Heart left ventricle (tissue), 16 donors: ENCODE measurements around the gene TRMU. TPM values are rescaled to one million over a fixed set of nuclear protein-coding genes. Genes with fewer than 3 reads are reported as not detected.

Experiments used
- ATAC-seq, 4 donors: fragments of 200-7000 bp; cut with Tn5 transposase; one replicate each; pipeline ENCODE4 v1.9.1; 2020 to 2022; ENCODE audit warnings: moderate library complexity in 4 of 4, mild to moderate bottlenecking in 3 of 4, moderate number of reproducible peaks in 1 of 4
- DNase-seq, 5 donors: peaks; one replicate each; pipeline ENCODE4 v3.0.0-alpha.2; 2020
- H3K27ac ChIP-seq, 12 donors: fragments of 200-600 bp; sonication (generic) in 4 of 12; one replicate each; pipeline versions ENCODE4 v1.5.0 to v1.8.0; 2016 to 2022; ENCODE audit warnings: mild to moderate bottlenecking in 2 of 12
- H3K27me3 ChIP-seq, 9 donors: fragments of 200-600 bp; sonication (generic) in 2 of 9; one replicate each; pipeline versions ENCODE4 v1.5.1 to v1.8.0; 2016 to 2022; ENCODE audit warnings: mild to moderate bottlenecking in 3 of 9
- H3K36me3 ChIP-seq, 9 donors: fragments of 200-600 bp; sonication (generic) in 2 of 9; one replicate each; pipeline versions ENCODE4 v1.5.0 to v1.8.0; 2018 to 2022; ENCODE audit warnings: mild to moderate bottlenecking in 2 of 9
- H3K4me1 ChIP-seq, 12 donors: fragments of 200-600 bp; sonication (generic) in 4 of 12; one replicate each; pipeline versions ENCODE4 v1.5.0 to v1.8.0; 2016 to 2022; ENCODE audit warnings: mild to moderate bottlenecking in 3 of 12
- H3K4me3 ChIP-seq, 12 donors: fragments of 200-600 bp; sonication (generic) in 4 of 12; one replicate each; pipeline versions ENCODE4 v1.5.0 to v1.8.0; 2017 to 2022; ENCODE audit warnings: mild to moderate bottlenecking in 9 of 12, moderate library complexity in 4 of 12
- H3K9me3 ChIP-seq, 12 donors: fragments of 200-600 bp; sonication (generic) in 4 of 12; one replicate each; pipeline versions ENCODE4 v1.5.0 to v1.8.0; 2016 to 2022; ENCODE audit warnings: mild to moderate bottlenecking in 1 of 12
- CTCF ChIP-seq, 12 donors: fragments of 200-600 bp; sonication (generic) in 4 of 12; IDR thresholded peaks; one replicate each; pipeline versions ENCODE4 v1.5.0 to v1.8.0; 2018 to 2022; ENCODE audit warnings: antibody characterized with exemption in 12 of 12, mild to moderate bottlenecking in 5 of 12
- POLR2A ChIP-seq, 2 donors: fragments of 450-650 bp; IDR thresholded peaks; one replicate each; pipeline ENCODE4 v1.6.1; 2017; ENCODE audit warnings: antibody characterized with exemption in 2 of 2, mild to moderate bottlenecking in 2 of 2, moderate library complexity in 2 of 2
- WGBS, 4 donors: extraction: QIAGEN DNeasy Blood & Tissue Kit in 2 of 4; methylation state at CpG; one replicate each; pipeline versions ENCODE4 v1.1.5 to v1.1.7; 2013 to 2018; 5-methylcytosine and 5-hydroxymethylcytosine counted together
- intact Hi-C, 10 donors: fragments of 100-400 bp; cut with DNase I; formaldehyde crosslinking; loops; one replicate each; pipeline versions ENCODE4 v1.11.1 to v1.14.2; 2022
- polyA plus RNA-seq, 2 donors: library from polyadenylated mRNA; stranded (reverse); fragments of 200-250 nt; gene quantifications; one replicate each; pipeline ENCODE4 v1.2.3, GENCODE V29; 2013
- total RNA-seq, 9 donors: library from RNA; depleted of rRNA in 2 of 9; stranded (reverse); fragments of >200 nt in 2 of 9; fragmentation: NEBNext Ultra II Directional in 3 of 9; extraction: Animal tissue kit (Norgen Biotek cat#: 25700) in 3 of 9; gene quantifications; one replicate each; pipeline versions ENCODE4 v1.1.0 to v1.2.4, GENCODE V29; 2016 to 2023
- donor health status: ischemic (EF 13 %, LVEDD 7.1; RV severe dilation, severe dysfunction).
- donor health status: healthy with polysubstance abuse.
- donor health status: DM: no; HTN: yes; CAD: no.
- donor health status: DM: no; HTN: no; CAD: no.
- donor health status: ischemic (EF 25% LVEDD 6.9; RV normal size, moderate dysfunction).
- donor health status: ischemic (EF 25% LVEDD 5.7; RV mildly dilated, moderate dysfunction).
- donor health status: healthy.
- donor health status: DM: yes; HTN: yes; CAD: no.
- donor health status: ischemic (EF 35%, LVEDD 5.7; RV mildly dilated, moderate dysfunction).
- donor health status: nonischemic (EF 11% LVEDD 7.7; RV severe dilation, severe dysfunction).
- donor health status: DM: yes; HTN: yes; CAD: no.
- donor health status: PGD.
- donor health status: ischemic (EF 29% LVEDD 5.4; RV normal size, mild dysfunction).
- donor health status: nonischemic (EF 23%, LVEDD 6.1; RV moderate dilation, normal function).

TRMU gene
- total and polyA plus RNA-seq, 11 donors, result 24.3 to 48.7 (median 33.3) TPM

- peak overlapping the region in 2 of 12 donors; percentile 1 to 28 for H3K4me3 ChIP-seq
- H3K4me1 ChIP-seq, result peaks cover 0 to 23% (median 15%) of the 10 kb centered on the region in 12 donors
- TF ChIP-seq CTCF (IDR thresholded peaks at IDR 0.05) (no peak), POLR2A (IDR thresholded peaks at IDR 0.05) (no peak)
- intact Hi-C loops, result loop anchor here in 6 of 10 donors (5.0 kb wide), 5 partner anchors 42 to 177 kb away; partner anchors contain the start of genes CDPF1 (in 1 of the 6) and PPARA (in 1 of the 6)
- ATAC-seq (no peak), DNase-seq (no peak)
- H3K27me3 ChIP-seq, result no peaks in the 10 kb centered on the region
- H3K36me3 ChIP-seq, result no peaks in the 10 kb centered on the region
- 82 to 87% (median 85%) methylated on average over 13 of the region's 13 CpGs for WGBS, 4 donors
- no peak overlapping the region for H3K27ac ChIP-seq
- H3K9me3 ChIP-seq, result no peaks in the 10 kb centered on the region
Observed at GRCh38 chr22:46299101-46299500, 36.4 kb upstream of the TRMU start.

- ATAC-seq (no peak), DNase-seq (peak in 1 of 5 donors; percentile 27)
- Histone ChIP-seq H3K36me3 (no peaks in the 10 kb centered on the region), H3K9me3 (no peaks in the 10 kb centered on the region), H3K27ac (no peak overlapping the region), H3K4me3 (no peak overlapping the region), H3K27me3 (no peaks in the 10 kb centered on the region), H3K4me1 (peaks cover 0 to 21% (median 15%) of the 10 kb centered on the region in 12 donors)
- 94 to 98% (median 97%) methylated on average over 7 of the region's 7 CpGs for WGBS, 4 donors
- intact Hi-C loops, result loop anchor here in 1 of 10 donors (5.0 kb wide), 1 partner anchor 153 kb away; no protein-coding TSS in a partner anchor
- TF ChIP-seq POLR2A (IDR thresholded peaks at IDR 0.05), result no peak
- TF ChIP-seq CTCF (IDR thresholded peaks at IDR 0.05), result no peak
Observed at GRCh38 chr22:46300491-46300890, 35.0 kb upstream of the TRMU start.

GRCh38 chr22:46303347-46303965 is 32.1 kb upstream of the TRMU start:
- ATAC-seq, result no peak
- intact Hi-C loops, result loop anchor here in 1 of 10 donors (5.0 kb wide), 1 partner anchor 156 kb away; no protein-coding TSS in a partner anchor

More at GRCh38 chr22:46303347-46303965, 32.1 kb upstream of the TRMU start:
- Histone ChIP-seq H3K4me3 (no peak overlapping the region), H3K27me3 (no peaks in the 10 kb centered on the region), H3K4me1 (no peaks in the 10 kb centered on the region), H3K36me3 (no peaks in the 10 kb centered on the region), H3K9me3 (no peaks in the 10 kb centered on the region), H3K27ac (no peak overlapping the region)
- TF ChIP-seq POLR2A (IDR thresholded peaks at IDR 0.05) (no peak), CTCF (IDR thresholded peaks at IDR 0.05) (no peak)
- WGBS, 4 donors, result 91 to 95% (median 93%) methylated on average over 7 of the region's 7 CpGs
- DNase-seq, result peak in 1 of 5 donors; percentile 26
